HG02571 (cell line): ENCODE measurements around the gene KLHL5.

Experiments
- ATAC-seq: cut with Tn5 transposase; IDR thresholded peaks from one replicate; pipeline ENCODE4 v1.9.1; 2021; ENCODE audit warnings: mild to moderate bottlenecking, moderate library complexity; ENCODE audit not compliant: unreplicated experiment

KLHL5 gene

GRCh38 chr4:39043861-39044363, 18.1 kb upstream of the KLHL5 start:
- no peak for ATAC-seq

- peak; percentile 71 for ATAC-seq
Observed at GRCh38 chr4:39044364-39044955, 17.6 kb upstream of the KLHL5 start.

- ATAC-seq = no peak
Observed at GRCh38 chr4:39044956-39045826, 16.8 kb upstream of the KLHL5 start.

GRCh38 chr4:39045827-39046221, 16.2 kb upstream of the KLHL5 start:
- no peak for ATAC-seq

- no peak for ATAC-seq
Observed at GRCh38 chr4:39046249-39046648, 15.8 kb upstream of the KLHL5 start.

- no peak for ATAC-seq
Observed at GRCh38 chr4:39047681-39048080, 14.4 kb upstream of the KLHL5 start.

- no peak for ATAC-seq
Observed at GRCh38 chr4:39048311-39048710, 13.7 kb upstream of the KLHL5 start.

- ATAC-seq = no peak
Observed at GRCh38 chr4:39050590-39050989, 11.4 kb upstream of the KLHL5 start.

GRCh38 chr4:39051492-39051891, 10.5 kb upstream of the KLHL5 start:
- no peak for ATAC-seq

- no peak for ATAC-seq
Observed at GRCh38 chr4:39053983-39054382, 8.0 kb upstream of the KLHL5 start.

GRCh38 chr4:39054497-39054896, 7.5 kb upstream of the KLHL5 start:
- no peak for ATAC-seq

GRCh38 chr4:39056023-39056422, 6.0 kb upstream of the KLHL5 start:
- no peak for ATAC-seq

- ATAC-seq = no peak
Observed at GRCh38 chr4:39061457-39061856, 575 bp upstream of the KLHL5 start.

GRCh38 chr4:39062770-39063097, 702 bp downstream of the KLHL5 start:
- ATAC-seq = no peak

- ATAC-seq = no peak
Observed at GRCh38 chr4:39063430-39063829, 1.4 kb downstream of the KLHL5 start.

- ATAC-seq = no peak
Observed at GRCh38 chr4:39066371-39066770, 4.3 kb downstream of the KLHL5 start.

- ATAC-seq = no peak
Observed at GRCh38 chr4:39067031-39067430, 5.0 kb downstream of the KLHL5 start.

GRCh38 chr4:39067451-39067850, 5.4 kb downstream of the KLHL5 start:
- ATAC-seq = no peak

- no peak for ATAC-seq
Observed at GRCh38 chr4:39068907-39069306, 6.9 kb downstream of the KLHL5 start.

GRCh38 chr4:39078829-39079228, 16.8 kb downstream of the KLHL5 start:
- no peak for ATAC-seq

GRCh38 chr4:39083164-39083563, 21.1 kb downstream of the KLHL5 start:
- no peak for ATAC-seq

GRCh38 chr4:39085891-39086290, 23.9 kb downstream of the KLHL5 start:
- ATAC-seq = no peak
